GM12878 (cell line): ENCODE results near the gene TMPRSS6. TPM values are rescaled to one million over a fixed set of nuclear protein-coding genes. Genes with fewer than 3 reads are reported as not detected.

Source experiments
- ATF3 ChIP-seq: IDR thresholded peaks from 2 replicates; pipeline ENCODE4 v1.6.1; 2011; ENCODE audit warnings: low read depth, mild to moderate bottlenecking, low read length, moderate library complexity, borderline replicate concordance; ENCODE audit errors: extremely low read depth
- CBX5 ChIP-seq: sonication (generic); IDR thresholded peaks from 2 replicates; pipeline ENCODE4 v1.6.1; 2016; ENCODE audit warnings: low read depth, moderate library complexity, mild to moderate bottlenecking, inconsistent platforms
- CEBPB ChIP-seq, 2 experiments: fragments of 150-350 bp in 1 of 2; IDR thresholded peaks; 2 replicates each; pipeline ENCODE4 v1.6.1; 2012 to 2014; ENCODE audit warnings: low read depth in 2 of 2, low read length in 2 of 2, borderline replicate concordance in 1 of 2, inconsistent platforms in 1 of 2
- CTCF ChIP-seq, 3 experiments: IDR thresholded peaks in 2 of 3; conservative IDR thresholded peaks in 1 of 3; 2 replicates each; pipeline ENCODE4 v1.5.1; 2011; ENCODE audit warnings: low read depth in 3 of 3, low read length in 3 of 3, mild to moderate bottlenecking in 3 of 3, control low read depth in 2 of 3, moderate library complexity in 2 of 3, inconsistent platforms in 1 of 3, mixed read lengths in 1 of 3; ENCODE audit not compliant: control insufficient read depth in 2 of 3, insufficient read depth in 1 of 3; ENCODE audit errors: extremely low read depth in 1 of 3
- E4F1 ChIP-seq: fragments of 450-650 bp; IDR thresholded peaks from 2 replicates; pipeline ENCODE4 v1.6.1; 2018; ENCODE audit warnings: borderline replicate concordance, mild to moderate bottlenecking; ENCODE audit not compliant: partially characterized antibody
- HCFC1 ChIP-seq: fragments of 150-350 bp; IDR thresholded peaks from 2 replicates; pipeline ENCODE4 v1.6.1; 2014; ENCODE audit warnings: low read length
- IKZF1 ChIP-seq: fragments of 450-650 bp; conservative IDR thresholded peaks from 2 replicates; pipeline ENCODE4 v1.6.1; 2017; ENCODE audit warnings: antibody characterized with exemption, mild to moderate bottlenecking
- IKZF2 ChIP-seq, 2 experiments: fragments of 450-650 bp; IDR thresholded peaks; 2 replicates each; pipeline ENCODE4 v1.6.1; 2017; ENCODE audit warnings: mild to moderate bottlenecking in 2 of 2, moderate library complexity in 2 of 2
- JUND ChIP-seq: IDR thresholded peaks from 2 replicates; pipeline ENCODE4 v1.6.1; 2012; ENCODE audit warnings: low read depth, mild to moderate bottlenecking, low read length, improper control_type of control experiment, moderate library complexity
- LARP7 ChIP-seq: fragments of 450-650 bp; IDR thresholded peaks from 2 replicates; pipeline ENCODE4 v1.6.1; 2017; ENCODE audit warnings: mild to moderate bottlenecking
- MAX ChIP-seq: IDR thresholded peaks from 2 replicates; pipeline ENCODE4 v1.6.1; 2012; ENCODE audit warnings: low read depth, low read length, improper control_type of control experiment
- MEF2B ChIP-seq: fragments of 450-650 bp; IDR thresholded peaks from 2 replicates; pipeline ENCODE4 v1.6.1; 2018; ENCODE audit warnings: mild to moderate bottlenecking, moderate library complexity; ENCODE audit not compliant: partially characterized antibody, poor library complexity, severe bottlenecking
- MTA3 ChIP-seq: IDR thresholded peaks from 2 replicates; pipeline ENCODE4 v1.6.1; 2012; ENCODE audit warnings: low read length, inconsistent platforms, borderline replicate concordance
- NBN ChIP-seq: fragments of 450-650 bp; IDR thresholded peaks from 2 replicates; pipeline ENCODE4 v1.6.1; 2016
- NFYB ChIP-seq: IDR thresholded peaks from 2 replicates; pipeline ENCODE4 v1.6.1; 2011; ENCODE audit warnings: low read depth, mild to moderate bottlenecking, low read length, improper control_type of control experiment, moderate library complexity; ENCODE audit not compliant: insufficient read depth
- NR2F1 ChIP-seq: fragments of 450-650 bp; conservative IDR thresholded peaks from 2 replicates; pipeline ENCODE4 v1.6.1; 2017; ENCODE audit warnings: mild to moderate bottlenecking
- PML ChIP-seq: IDR thresholded peaks from 2 replicates; pipeline ENCODE4 v1.6.1; 2012; ENCODE audit warnings: low read length, inconsistent platforms
- POU2F2 ChIP-seq: IDR thresholded peaks from 3 replicates; pipeline ENCODE4 v1.6.1; 2011; ENCODE audit warnings: low read depth, mild to moderate bottlenecking, low read length, borderline replicate concordance
- RELB ChIP-seq: fragments of 450-650 bp; IDR thresholded peaks from 2 replicates; pipeline ENCODE4 v1.6.1; 2017; ENCODE audit warnings: low read depth, mild to moderate bottlenecking, moderate library complexity
- WRNIP1 ChIP-seq: IDR thresholded peaks from 2 replicates; pipeline ENCODE4 v1.6.1; 2011; ENCODE audit warnings: low read depth, low read length, improper control_type of control experiment, borderline replicate concordance
- ZBTB33 ChIP-seq: fragments of 450-650 bp; IDR thresholded peaks from 2 replicates; pipeline ENCODE4 v1.6.1; 2017; ENCODE audit warnings: mild to moderate bottlenecking
- ZNF207 ChIP-seq: fragments of 450-650 bp; IDR thresholded peaks from 2 replicates; pipeline ENCODE4 v1.6.1; 2014; ENCODE audit warnings: antibody characterized with exemption, mild to moderate bottlenecking, borderline replicate concordance
- polyA plus RNA-seq, 11 experiments: library from polyadenylated mRNA; depleted of rRNA in 4 of 11; unstranded in 6 of 11; stranded (reverse) in 5 of 11; fragments of >200 nt; fragmentation: Nextera tagmentation in 4 of 11; fragmentation: Illumina TruSeq in 1 of 11; extraction: Ambion mirVana in 4 of 11; extraction: Trizol in 1 of 11; gene quantifications; 1 replicate in 1 of 11; 2 replicates in 10 of 11; pipeline versions ENCODE4 v1.2.1 to v1.2.3, GENCODE V29; 2011 to 2016; ENCODE audit warnings: inconsistent platforms in 2 of 11, missing spikeins in 2 of 11, low read depth in 1 of 11
- total RNA-seq, 4 experiments: library from RNA; depleted of rRNA in 3 of 4; stranded (reverse); fragments of >200 nt in 3 of 4; fragmentation: Illumina TruSeq in 1 of 4; extraction: Trizol in 1 of 4; gene quantifications; 2 replicates each; pipeline versions ENCODE4 v1.2.1 to v1.2.3, GENCODE V29; 2013 to 2021

The TMPRSS6 gene
- total and polyA plus RNA-seq, 10 of the 15 experiments (the other 5 are each of a cell fraction or from before 2014, with no cell fraction given), result 0.06 to 0.69 (median 0.19) TPM; not detected in 6

- TF ChIP-seq CTCF (IDR thresholded peaks at IDR 0.05 in 2 of 3, conservative IDR thresholded peaks at IDR 0.05 in 1 of 3; ENCODE audit: control insufficient read depth in 2 of 3, extremely low read depth in 1 of 3, insufficient read depth in 1 of 3, low read depth in 3 of 3, low read length in 3 of 3), result peak; percentile 81 to 92 (median 85)
- no peak for TF ChIP-seq PML
- no peak for TF ChIP-seq POU2F2
- TF ChIP-seq CEBPB (IDR thresholded peaks at IDR 0.05; ENCODE audit: borderline replicate concordance in 1 of 2, low read depth in 2 of 2, low read length in 2 of 2), result no peak
- TF ChIP-seq IKZF2 (IDR thresholded peaks at IDR 0.05), result no peak
- no peak for TF ChIP-seq MTA3
- TF ChIP-seq ZBTB33, result no peak
- no peak for TF ChIP-seq RELB
- TF ChIP-seq ZNF207, result no peak
- peak; percentile 14 for TF ChIP-seq MEF2B
- TF ChIP-seq NR2F1, result no peak
- no peak for TF ChIP-seq NFYB
- 0 out of 2 replicates have a peak, but pooled peaks have one; percentile 27 for TF ChIP-seq LARP7
- TF ChIP-seq ATF3, result no peak
- TF ChIP-seq WRNIP1, result no peak
- TF ChIP-seq NBN, result no peak
- no peak for TF ChIP-seq HCFC1
- peak; percentile 20 for TF ChIP-seq IKZF1
- TF ChIP-seq JUND, result no peak
- TF ChIP-seq CBX5, result no peak
- no peak for TF ChIP-seq E4F1
- TF ChIP-seq MAX, result no peak
These were observed 65.5 kb downstream of the TMPRSS6 start (continued) for GRCh38 chr22:37043828-37044538.
